ENCODE results near the gene FER. TPM values are rescaled to one million over a fixed set of nuclear protein-coding genes. Genes with fewer than 3 reads are reported as not detected.
"Not testable (repeated sequence)": the region's sequence is repeated elsewhere in the genome, so short reads cannot be mapped to it uniquely, and the experiment has no call there.

Gene FER
- total RNA-seq, 1 donor from 2014 or later = 19.2 TPM

DNA sequence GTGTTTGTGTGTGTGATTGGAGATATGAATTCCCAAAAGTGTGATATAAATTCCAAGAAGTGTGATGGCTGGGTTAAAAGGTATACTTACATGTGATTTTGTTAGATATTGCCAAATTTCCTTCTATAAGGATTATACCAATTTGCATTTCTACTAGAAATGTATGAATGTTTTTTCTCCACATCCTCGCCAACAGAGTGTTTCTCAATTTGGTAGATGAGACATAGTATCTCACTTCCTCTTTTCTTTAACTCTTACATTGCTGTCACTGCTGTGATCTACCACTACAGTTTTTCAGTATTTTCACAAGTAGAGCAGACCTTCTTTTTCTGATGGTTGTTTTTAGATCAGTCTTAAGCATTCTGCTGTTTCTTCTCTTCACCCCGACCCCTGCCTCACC is 111.3 kb downstream of the FER start:
- TF ChIP-seq POLR2AphosphoS5 (IDR thresholded peaks at IDR 0.05; ENCODE audit: insufficient read depth in 1 of 2, low read depth in 1 of 2) = no peak
- Histone ChIP-seq H3K27me3 (no peaks in the 10 kb centered on the region), H3K36me3 (peaks cover 0 to 8% of the 10 kb centered on the region in 2 donors), H3K4me1 (no peaks in the 10 kb centered on the region), H3K9me3 (no peaks in the 10 kb centered on the region), H3K4me3 (no peak overlapping the region), H3K27ac (no peak overlapping the region)
- intact Hi-C loops (cut with DNase I) = no loop called here
- no peak for DNase-seq (ENCODE audit: extremely low spot score in 2 of 2)

DNA sequence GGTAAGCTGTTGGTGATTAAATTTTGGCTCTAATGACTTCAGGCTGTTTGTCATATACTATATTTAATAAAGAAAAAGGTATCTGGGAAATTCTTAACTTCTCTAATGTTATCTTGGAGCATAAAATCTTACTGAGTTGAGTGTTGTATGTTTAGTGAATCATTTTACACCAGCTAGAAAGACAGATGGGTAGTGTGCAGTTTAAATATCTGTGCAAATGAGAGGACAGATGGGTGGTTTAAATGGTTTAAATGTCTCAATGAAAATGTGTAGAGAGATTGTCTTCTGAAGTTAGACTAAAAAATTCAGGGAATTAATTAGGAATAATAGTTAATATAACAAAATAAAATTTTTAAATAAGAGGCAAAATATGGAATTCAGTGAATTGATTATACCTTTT is 114.5 kb downstream of the FER start:
- intact Hi-C loops (cut with DNase I) = no loop called here

GRCh38 chr5:108866097-108866496 is 118.4 kb downstream of the FER start:
- H3K4me1 ChIP-seq; H3K27ac ChIP-seq; DNase-seq (ENCODE audit: extremely low spot score in 2 of 2); intact Hi-C loops (cut with DNase I); H3K27me3 ChIP-seq; H3K9me3 ChIP-seq; H3K4me3 ChIP-seq: not testable (repeated sequence)
- peaks cover 0 to 18% of the 10 kb centered on the region in 2 donors for H3K36me3 ChIP-seq

More for the DNA sequence above, 114.5 kb downstream of the FER start:
- H3K27ac ChIP-seq = no peak overlapping the region
- no peaks in the 10 kb centered on the region for H3K27me3 ChIP-seq
- peaks cover 0 to 8% of the 10 kb centered on the region in 2 donors for H3K36me3 ChIP-seq
- H3K4me1 ChIP-seq = no peaks in the 10 kb centered on the region
- H3K4me3 ChIP-seq = no peak overlapping the region
- DNase-seq (ENCODE audit: extremely low spot score in 2 of 2) = no peak
- no peaks in the 10 kb centered on the region for H3K9me3 ChIP-seq
- TF ChIP-seq POLR2A (IDR thresholded peaks at IDR 0.05) (no peak), POLR2AphosphoS5 (IDR thresholded peaks at IDR 0.05; ENCODE audit: insufficient read depth in 1 of 2, low read depth in 1 of 2) (no peak)
- TF ChIP-seq, protein P1, sequence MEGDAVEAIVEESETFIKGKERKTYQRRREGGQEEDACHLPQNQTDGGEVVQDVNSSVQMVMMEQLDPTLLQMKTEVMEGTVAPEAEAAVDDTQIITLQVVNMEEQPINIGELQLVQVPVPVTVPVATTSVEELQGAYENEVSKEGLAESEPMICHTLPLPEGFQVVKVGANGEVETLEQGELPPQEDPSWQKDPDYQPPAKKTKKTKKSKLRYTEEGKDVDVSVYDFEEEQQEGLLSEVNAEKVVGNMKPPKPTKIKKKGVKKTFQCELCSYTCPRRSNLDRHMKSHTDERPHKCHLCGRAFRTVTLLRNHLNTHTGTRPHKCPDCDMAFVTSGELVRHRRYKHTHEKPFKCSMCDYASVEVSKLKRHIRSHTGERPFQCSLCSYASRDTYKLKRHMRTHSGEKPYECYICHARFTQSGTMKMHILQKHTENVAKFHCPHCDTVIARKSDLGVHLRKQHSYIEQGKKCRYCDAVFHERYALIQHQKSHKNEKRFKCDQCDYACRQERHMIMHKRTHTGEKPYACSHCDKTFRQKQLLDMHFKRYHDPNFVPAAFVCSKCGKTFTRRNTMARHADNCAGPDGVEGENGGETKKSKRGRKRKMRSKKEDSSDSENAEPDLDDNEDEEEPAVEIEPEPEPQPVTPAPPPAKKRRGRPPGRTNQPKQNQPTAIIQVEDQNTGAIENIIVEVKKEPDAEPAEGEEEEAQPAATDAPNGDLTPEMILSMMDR (IDR thresholded peaks at IDR 0.05) = no peak

DNA sequence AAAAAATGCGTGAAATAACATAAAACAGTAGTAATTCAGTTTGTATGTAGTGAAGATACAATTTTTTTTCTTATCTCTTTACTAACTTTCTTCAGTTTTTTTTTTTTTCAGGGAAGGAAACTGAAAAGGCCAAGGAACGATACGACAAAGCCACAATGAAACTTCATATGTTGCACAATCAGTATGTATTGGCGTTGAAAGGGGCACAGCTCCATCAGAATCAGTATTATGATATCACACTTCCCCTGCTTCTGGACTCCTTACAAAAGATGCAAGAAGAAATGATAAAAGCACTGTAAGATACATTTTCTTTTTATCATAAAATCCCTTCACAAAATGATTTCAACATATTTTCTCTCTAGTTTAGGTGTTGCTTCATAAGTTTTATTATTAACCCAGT is 120.0 kb downstream of the FER start:
- TF ChIP-seq POLR2A (IDR thresholded peaks at IDR 0.05) = no peak
- TF ChIP-seq, protein P1 (IDR thresholded peaks at IDR 0.05) = no peak
- TF ChIP-seq POLR2AphosphoS5 (IDR thresholded peaks at IDR 0.05; ENCODE audit: insufficient read depth in 1 of 2, low read depth in 1 of 2) = no peak
- H3K27ac ChIP-seq = no peak overlapping the region
- intact Hi-C loops (cut with DNase I) = no loop called here
- no peaks in the 10 kb centered on the region for H3K9me3 ChIP-seq
- H3K4me3 ChIP-seq = no peak overlapping the region
- H3K4me1 ChIP-seq = no peaks in the 10 kb centered on the region
- H3K36me3 ChIP-seq = peaks cover 0 to 18% of the 10 kb centered on the region in 2 donors
- H3K27me3 ChIP-seq = no peaks in the 10 kb centered on the region
- DNase-seq (ENCODE audit: extremely low spot score in 2 of 2) = no peak

GRCh38 chr5:108869066-108869465 is 121.4 kb downstream of the FER start:
- no peak for TF ChIP-seq POLR2AphosphoS5 (IDR thresholded peaks at IDR 0.05; ENCODE audit: insufficient read depth in 1 of 2, low read depth in 1 of 2)
- no peak for TF ChIP-seq POLR2A (IDR thresholded peaks at IDR 0.05)
- TF ChIP-seq, protein P1 (IDR thresholded peaks at IDR 0.05) = no peak
- H3K27ac ChIP-seq = no peak overlapping the region
- peaks cover 0 to 10% of the 10 kb centered on the region in 2 donors for H3K36me3 ChIP-seq
- H3K9me3 ChIP-seq = no peaks in the 10 kb centered on the region
- intact Hi-C loops (cut with DNase I) = no loop called here
- DNase-seq (ENCODE audit: extremely low spot score in 2 of 2) = no peak
- H3K4me3 ChIP-seq = no peak overlapping the region
- no peaks in the 10 kb centered on the region for H3K27me3 ChIP-seq
- no peaks in the 10 kb centered on the region for H3K4me1 ChIP-seq

- no peak overlapping the region for H3K4me3 ChIP-seq
- H3K4me1 ChIP-seq = no peaks in the 10 kb centered on the region
- H3K27me3 ChIP-seq = no peaks in the 10 kb centered on the region
- H3K9me3 ChIP-seq = no peaks in the 10 kb centered on the region
- DNase-seq (ENCODE audit: extremely low spot score in 2 of 2) = no peak
- H3K36me3 ChIP-seq = no peaks in the 10 kb centered on the region
- H3K27ac ChIP-seq = no peak overlapping the region
- intact Hi-C loops (cut with DNase I) = no loop called here
- TF ChIP-seq POLR2A (IDR thresholded peaks at IDR 0.05) = no peak
- no peak for TF ChIP-seq POLR2AphosphoS5 (IDR thresholded peaks at IDR 0.05; ENCODE audit: insufficient read depth in 1 of 2, low read depth in 1 of 2)
- TF ChIP-seq, protein P1 (IDR thresholded peaks at IDR 0.05) = no peak
Measured at GRCh38 chr5:108876451-108876850, 128.8 kb downstream of the FER start.
